Prostate gland (tissue), 2 donors: ENCODE data around the gene PLEKHG1. TPM values are rescaled to one million over a fixed set of nuclear protein-coding genes. Genes with fewer than 3 reads are reported as not detected.

Source experiments
- DNase-seq: peaks from one replicate; pipeline ENCODE4 v3.0.0-alpha.2; 2019; ENCODE audit warnings: low spot score
- H3K27ac ChIP-seq, 2 donors: fragments of 200-600 bp; sonication (generic); 2 replicates each; pipeline ENCODE4 v1.5.1; 2017 to 2019
- H3K27me3 ChIP-seq: fragments of 200-600 bp; sonication (generic); replicated peaks from 2 replicates; pipeline ENCODE4 v1.5.1; 2019; ENCODE audit not compliant: insufficient read depth
- H3K36me3 ChIP-seq, 2 donors: fragments of 200-600 bp; sonication (generic); 1 replicate in 1 of 2; 2 replicates in 1 of 2; pipeline versions ENCODE4 v1.5.1 to v1.8.1; 2017 to 2019
- H3K4me1 ChIP-seq: fragments of 200-600 bp; sonication (generic); replicated peaks from 2 replicates; pipeline ENCODE4 v1.5.1; 2019
- H3K4me3 ChIP-seq, 2 donors: fragments of 200-600 bp; sonication (generic); 2 replicates each; pipeline ENCODE4 v1.5.1; 2017 to 2019
- H3K9me3 ChIP-seq: fragments of 200-600 bp; sonication (generic); 2 replicates; pipeline ENCODE4 v1.5.1; 2017
- CTCF ChIP-seq, 4 experiments: fragments of 200-600 bp in 2 of 4; fragments of 450-650 bp in 2 of 4; sonication (generic) in 2 of 4; IDR thresholded peaks; 1 replicate in 3 of 4; 2 replicates in 1 of 4; pipeline ENCODE4 v1.5.1; 2016 to 2019; ENCODE audit warnings: antibody characterized with exemption in 4 of 4, mild to moderate bottlenecking in 2 of 4, moderate library complexity in 2 of 4
- POLR2A ChIP-seq: fragments of 450-650 bp; IDR thresholded peaks from one replicate; pipeline ENCODE4 v1.6.1; 2016; ENCODE audit warnings: antibody characterized with exemption, mild to moderate bottlenecking
- POLR2AphosphoS5 ChIP-seq: sonication (generic); formaldehyde crosslinking; IDR thresholded peaks from one replicate; pipeline ENCODE4 v1.6.1; 2017; ENCODE audit warnings: antibody characterized with exemption
- WGBS: methylation state at CpG from one replicate; pipeline ENCODE4 v1.1.5; 2018; 5-methylcytosine and 5-hydroxymethylcytosine counted together
- intact Hi-C: fragments of 100-400 bp; cut with DNase I; formaldehyde crosslinking; loops from one replicate; pipeline ENCODE4 v1.14.2; 2022
- total RNA-seq, 2 donors: library from RNA; depleted of rRNA; stranded (reverse); fragments of >200 nt; gene quantifications; one replicate each; pipeline ENCODE4 v1.1.0, GENCODE V29; 2016

PLEKHG1 gene
- total RNA-seq, 2 donors from 2014 or later, result 4.9 to 65.4 TPM

- Histone ChIP-seq H3K36me3 (no peaks in the 10 kb centered on the region), H3K4me1 (no peaks in the 10 kb centered on the region), H3K9me3 (no peaks in the 10 kb centered on the region), H3K4me3 (peak overlapping the region; percentile 50 to 51), H3K27ac (peak overlapping the region; percentile 35 to 65), H3K27me3 (no peaks in the 10 kb centered on the region)
- intact Hi-C loops, result loop anchor here (5.0 kb wide), 2 partner anchors 178 to 212 kb away; no protein-coding TSS in a partner anchor
- under 1% methylated on average over 60 of the region's 69 CpGs for WGBS
- peak; percentile 57 for DNase-seq
- TF ChIP-seq POLR2AphosphoS5, result no peak
- TF ChIP-seq CTCF (IDR thresholded peaks at IDR 0.05), result peak in 2 of 4 experiments; percentile 47 to 66
Measured at GRCh38 chr6:150600301-150601017, 774 bp downstream of the PLEKHG1 start.

- Histone ChIP-seq H3K27ac (no peak overlapping the region), H3K4me3 (no peak overlapping the region)
- intact Hi-C loops, result loop anchor here (5.0 kb wide), 2 partner anchors 179 to 211 kb away; no protein-coding TSS in a partner anchor
Measured at GRCh38 chr6:150601439-150601838, 1.8 kb downstream of the PLEKHG1 start.

GRCh38 chr6:150603176-150603575 is 3.5 kb downstream of the PLEKHG1 start:
- Histone ChIP-seq H3K4me1 (no peaks in the 10 kb centered on the region), H3K9me3 (no peaks in the 10 kb centered on the region), H3K27ac (no peak overlapping the region), H3K36me3 (no peaks in the 10 kb centered on the region), H3K4me3 (no peak overlapping the region), H3K27me3 (no peaks in the 10 kb centered on the region)
- no peak for DNase-seq
- intact Hi-C loops, result loop anchor here (5.0 kb wide), 2 partner anchors 181 to 209 kb away; no protein-coding TSS in a partner anchor
- 97% methylated on average over 4 of the region's 4 CpGs for WGBS
- TF ChIP-seq POLR2AphosphoS5 (no peak), CTCF (IDR thresholded peaks at IDR 0.05) (no peak), POLR2A (no peak)

More at GRCh38 chr6:150601439-150601838, 1.8 kb downstream of the PLEKHG1 start:
- Histone ChIP-seq H3K4me1 (no peaks in the 10 kb centered on the region), H3K27me3 (no peaks in the 10 kb centered on the region), H3K9me3 (no peaks in the 10 kb centered on the region), H3K36me3 (no peaks in the 10 kb centered on the region)
- DNase-seq, result no peak
- TF ChIP-seq POLR2A (no peak), CTCF (IDR thresholded peaks at IDR 0.05) (no peak), POLR2AphosphoS5 (no peak)
- 95% methylated on average over 4 of the region's 4 CpGs for WGBS

- Histone ChIP-seq H3K27ac (no peak overlapping the region), H3K4me3 (no peak overlapping the region), H3K4me1 (no peaks in the 10 kb centered on the region), H3K36me3 (no peaks in the 10 kb centered on the region), H3K9me3 (no peaks in the 10 kb centered on the region), H3K27me3 (no peaks in the 10 kb centered on the region)
- TF ChIP-seq CTCF (IDR thresholded peaks at IDR 0.05) (no peak), POLR2A (no peak), POLR2AphosphoS5 (no peak)
- WGBS, result 77% methylated on average over 6 of the region's 6 CpGs
- DNase-seq, result no peak
- intact Hi-C loops, result loop anchor here (5.0 kb wide), 2 partner anchors 182 to 208 kb away; no protein-coding TSS in a partner anchor
Measured at GRCh38 chr6:150604467-150604866, 4.8 kb downstream of the PLEKHG1 start.

- no peak for DNase-seq
- Histone ChIP-seq H3K9me3 (no peaks in the 10 kb centered on the region), H3K36me3 (no peaks in the 10 kb centered on the region), H3K27ac (no peak overlapping the region), H3K4me1 (no peaks in the 10 kb centered on the region), H3K27me3 (no peaks in the 10 kb centered on the region), H3K4me3 (no peak overlapping the region)
- TF ChIP-seq CTCF (IDR thresholded peaks at IDR 0.05) (no peak), POLR2AphosphoS5 (no peak), POLR2A (no peak)
- intact Hi-C loops, result no loop called here
- 97% methylated on average over 3 of the region's 3 CpGs for WGBS
Measured at GRCh38 chr6:150605333-150605732, 5.6 kb downstream of the PLEKHG1 start.
